Sciatic nerve (tissue), 2 donors: ENCODE measurements around the gene PARD3. TPM values are rescaled to one million over a fixed set of nuclear protein-coding genes. Genes with fewer than 3 reads are reported as not detected.

ENCODE experiments used
- ATAC-seq: fragments of 200-7000 bp; cut with Tn5 transposase; one replicate; pipeline ENCODE4 v1.9.1; 2020; ENCODE audit warnings: mild to moderate bottlenecking, moderate library complexity
- DNase-seq: peaks from one replicate; pipeline ENCODE4 v3.0.0-alpha.2; 2020; ENCODE audit warnings: low spot score
- intact Hi-C: fragments of 100-400 bp; cut with DNase I; formaldehyde crosslinking; loops from one replicate; pipeline ENCODE4 v1.14.2; 2022
- total RNA-seq: library from RNA; stranded (reverse); fragmentation: NEBNext Ultra II Directional; extraction: Animal tissue kit (Norgen Biotek cat#: 25700); gene quantifications from one replicate; pipeline ENCODE4 v1.2.1, GENCODE V29; 2021
- donor health status: DM: no; HTN: no; CAD: no.
- donor health status: DM: no; HTN: no; CAD: no.

PARD3 gene
- total RNA-seq, 1 donor from 2014 or later = 46.1 TPM

- no peak for DNase-seq
- no peak for ATAC-seq
Observed at GRCh38 chr10:34177445-34177844, 637.7 kb downstream of the PARD3 start.

GRCh38 chr10:34176351-34176750 is 638.7 kb downstream of the PARD3 start:
- intact Hi-C loops = no loop called here
- ATAC-seq (peak; percentile 60), DNase-seq (no peak)

More at GRCh38 chr10:34177445-34177844, 637.7 kb downstream of the PARD3 start:
- intact Hi-C loops = no loop called here

GRCh38 chr10:34175121-34175520 is 640.0 kb downstream of the PARD3 start:
- no peak for ATAC-seq
- DNase-seq = no peak
- intact Hi-C loops = no loop called here

- intact Hi-C loops = no loop called here
- ATAC-seq (no peak), DNase-seq (no peak)
Observed at GRCh38 chr10:34172936-34173533, 642.1 kb downstream of the PARD3 start.

GRCh38 chr10:34171957-34172527 is 643.1 kb downstream of the PARD3 start:
- intact Hi-C loops = no loop called here
- ATAC-seq (peak; percentile 74), DNase-seq (no peak)

GRCh38 chr10:34169677-34170076 is 645.4 kb downstream of the PARD3 start:
- no peak for ATAC-seq
- DNase-seq = no peak
- intact Hi-C loops = no loop called here

- intact Hi-C loops = no loop called here
- ATAC-seq (no peak), DNase-seq (no peak)
Observed at GRCh38 chr10:34169131-34169530, 646.0 kb downstream of the PARD3 start.

- ATAC-seq = peak; percentile 61
- DNase-seq = no peak
- intact Hi-C loops = no loop called here
Observed at GRCh38 chr10:34168439-34168838, 646.7 kb downstream of the PARD3 start.

- DNase-seq (no peak), ATAC-seq (no peak)
- intact Hi-C loops = no loop called here
Observed at GRCh38 chr10:34166823-34167222, 648.3 kb downstream of the PARD3 start.

GRCh38 chr10:34166354-34166753 is 648.7 kb downstream of the PARD3 start:
- ATAC-seq = no peak
- intact Hi-C loops = no loop called here
- DNase-seq = no peak

- ATAC-seq (no peak), DNase-seq (no peak)
- intact Hi-C loops = no loop called here
Observed at GRCh38 chr10:34164029-34164428, 651.1 kb downstream of the PARD3 start.

- intact Hi-C loops = no loop called here
Observed at GRCh38 chr10:34163075-34163905, 651.8 kb downstream of the PARD3 start.

GRCh38 chr10:34161777-34162370 is 653.2 kb downstream of the PARD3 start:
- intact Hi-C loops = no loop called here
- DNase-seq = no peak
- no peak for ATAC-seq

More at GRCh38 chr10:34163075-34163905, 651.8 kb downstream of the PARD3 start:
- ATAC-seq (peak; percentile 52), DNase-seq (no peak)

- DNase-seq (no peak), ATAC-seq (no peak)
- intact Hi-C loops = no loop called here
Observed at GRCh38 chr10:34160595-34160994, 654.5 kb downstream of the PARD3 start.

- DNase-seq (no peak), ATAC-seq (no peak)
- intact Hi-C loops = no loop called here
Observed at GRCh38 chr10:34157501-34157900, 657.6 kb downstream of the PARD3 start.

- intact Hi-C loops = no loop called here
- DNase-seq (no peak), ATAC-seq (peak; percentile 80)
Observed at GRCh38 chr10:34156781-34157425, 658.2 kb downstream of the PARD3 start.

GRCh38 chr10:34155812-34156211 is 659.3 kb downstream of the PARD3 start:
- intact Hi-C loops = no loop called here
- DNase-seq (no peak), ATAC-seq (no peak)

- intact Hi-C loops = no loop called here
- no peak for ATAC-seq
Observed at GRCh38 chr10:34154383-34154900, 660.7 kb downstream of the PARD3 start.

More at GRCh38 chr10:34154383-34154900, 660.7 kb downstream of the PARD3 start:
- no peak for DNase-seq
